Lung (tissue), 12 donors: Measurements from ENCODE around the gene PGBD1. TPM values are rescaled to one million over a fixed set of nuclear protein-coding genes. Genes with fewer than 3 reads are reported as not detected.

Source experiments
- ATAC-seq: fragments of 200-7000 bp; cut with Tn5 transposase; one replicate; pipeline ENCODE4 v1.9.1; 2020; ENCODE audit warnings: moderate number of reproducible peaks; ENCODE audit not compliant: insufficient read depth, low FRiP score
- DNase-seq, 3 donors: peaks; one replicate each; pipeline ENCODE4 v3.0.0-alpha.2; 2013 to 2017
- H3K27ac ChIP-seq, 2 donors: one replicate each; pipeline ENCODE4 v1.5.1; 2013; ENCODE audit warnings: mild to moderate bottlenecking in 2 of 2, moderate library complexity in 2 of 2, control low read depth in 1 of 2, inconsistent platforms in 1 of 2, low read depth in 1 of 2, low read length in 1 of 2
- H3K27me3 ChIP-seq, 3 donors: one replicate each; pipeline ENCODE4 v1.5.1; 2013; ENCODE audit warnings: low read length in 2 of 3; ENCODE audit not compliant: control insufficient read depth in 3 of 3, insufficient read depth in 3 of 3
- H3K36me3 ChIP-seq, 4 donors: one replicate each; pipeline ENCODE4 v1.5.1; 2013; ENCODE audit warnings: low read length in 4 of 4, mild to moderate bottlenecking in 1 of 4, moderate library complexity in 1 of 4; ENCODE audit not compliant: control insufficient read depth in 4 of 4, insufficient read depth in 4 of 4
- H3K4me1 ChIP-seq, 5 donors: one replicate each; pipeline ENCODE4 v1.5.1; 2013; ENCODE audit warnings: low read length in 5 of 5, mild to moderate bottlenecking in 2 of 5, moderate library complexity in 1 of 5; ENCODE audit not compliant: control insufficient read depth in 5 of 5, insufficient read depth in 5 of 5
- H3K4me3 ChIP-seq: one replicate; pipeline ENCODE4 v1.5.1; 2013; ENCODE audit warnings: mild to moderate bottlenecking, control low read depth, moderate library complexity
- H3K9ac ChIP-seq, 2 donors: one replicate each; pipeline ENCODE4 v1.5.1; 2013; ENCODE audit warnings: low read length in 2 of 2, control low read depth in 1 of 2; ENCODE audit not compliant: insufficient read depth in 1 of 2
- H3K9me3 ChIP-seq, 4 donors: one replicate each; pipeline ENCODE4 v1.5.1; 2013; ENCODE audit warnings: low read length in 3 of 4, mild to moderate bottlenecking in 1 of 4, moderate library complexity in 1 of 4; ENCODE audit not compliant: control insufficient read depth in 4 of 4, insufficient read depth in 3 of 4
- CTCF ChIP-seq: IDR thresholded peaks from 2 replicates; pipeline ENCODE4 v1.5.1; 2012; ENCODE audit warnings: mild to moderate bottlenecking; ENCODE audit errors: control extremely low read depth, extremely low read depth
- WGBS, 2 donors: extraction: QIAGEN DNeasy Blood & Tissue Kit; methylation state at CpG; one replicate each; pipeline ENCODE4 v1.1.7; 2013; 5-methylcytosine and 5-hydroxymethylcytosine counted together
- polyA plus RNA-seq, 2 donors: library from polyadenylated mRNA; stranded (reverse); fragments of 200-250 nt; gene quantifications; one replicate each; pipeline ENCODE4 v1.2.1, GENCODE V29; 2013
- total RNA-seq, 2 donors: library from RNA; depleted of rRNA in 1 of 2; stranded (reverse); fragments of >200 nt in 1 of 2; gene quantifications; one replicate each; pipeline ENCODE4 v1.2.1, GENCODE V29; 2014 to 2021
- donor health status: control.
- donor health status: control.
- donor health status: Bipolar disorder and iron deficiency.
- donor health status: healthy.
- donor health status: DM: yes; HTN: yes; CAD: no.

The PGBD1 gene
- total and polyA plus RNA-seq, 4 donors = 1.8 to 5.8 (median 3.1) TPM

GRCh38 chr6:28349344-28349891 is 68.0 kb downstream of the PGBD1 start:
- ATAC-seq = no peak
- H3K27me3 ChIP-seq = peaks cover 0 to 2% (median 0%) of the 10 kb centered on the region in 3 donors
- H3K4me1 ChIP-seq = peaks cover 0 to 16% (median 3%) of the 10 kb centered on the region in 5 donors
- H3K4me3 ChIP-seq = peak overlapping the region; percentile 95
- WGBS, 2 donors = 0 to 2% methylated on average over 9 of the region's 9 CpGs
- no peaks in the 10 kb centered on the region for H3K9me3 ChIP-seq
- H3K9ac ChIP-seq = peak overlapping the region; percentile 80 to 88
- H3K27ac ChIP-seq = peak overlapping the region; percentile 47 to 96
- TF ChIP-seq CTCF = no peak
- no peaks in the 10 kb centered on the region for H3K36me3 ChIP-seq
- no peak for DNase-seq

GRCh38 chr6:28349892-28350737 is 68.7 kb downstream of the PGBD1 start, which contains the start of gene ZKSCAN3:
ZKSCAN3 (plus strand) TSS chr6:28349947; CDS start chr6:28359587, 9,640 bp downstream.
- Histone ChIP-seq H3K4me1 (peaks cover 0 to 17% (median 6%) of the 10 kb centered on the region in 5 donors), H3K27me3 (peaks cover 0 to 2% (median 0%) of the 10 kb centered on the region in 3 donors), H3K9ac (peak within 1 kb of the TSS; percentile 80 to 88), H3K27ac (peak within 1 kb of the TSS; percentile 47 to 96), H3K9me3 (no peaks in the 10 kb centered on the region), H3K4me3 (peak within 1 kb of the TSS; percentile 95), H3K36me3 (no peaks in the 10 kb centered on the region)
- no peak for TF ChIP-seq CTCF
- DNase-seq (peak; percentile 86 to 94 (median 88)), ATAC-seq (peak; percentile 95)
- 1 to 2% methylated on average over 30 of the region's 30 CpGs for WGBS, 2 donors

- no peak for TF ChIP-seq CTCF
- Histone ChIP-seq H3K9me3 (no peaks in the 10 kb centered on the region), H3K9ac (no peak overlapping the region), H3K27me3 (peaks cover 0 to 2% (median 0%) of the 10 kb centered on the region in 3 donors), H3K36me3 (no peaks in the 10 kb centered on the region), H3K4me3 (no peak overlapping the region), H3K4me1 (peaks cover 0 to 24% (median 9%) of the 10 kb centered on the region in 5 donors), H3K27ac (no peak overlapping the region)
- DNase-seq (no peak), ATAC-seq (no peak)
- WGBS, 2 donors = 49 to 60% methylated on average over 2 of the region's 2 CpGs
Observed at GRCh38 chr6:28351087-28351486, 69.7 kb downstream of the PGBD1 start.
